DOHH2 (cell line): ENCODE measurements around the gene P3H2.

Experiments used
- H3F3A ChIP-seq: fragments of 200-600 bp; sonication (generic), shearing (Covaris generic); 2 replicates; pipeline ENCODE4 v1.6.0; 2016; ENCODE audit warnings: antibody characterized with exemption, mild to moderate bottlenecking; ENCODE audit not compliant: control insufficient read depth, insufficient read depth
- H3K27ac ChIP-seq: fragments of 200-600 bp; sonication (generic); 2 replicates; pipeline ENCODE4 v1.5.1; 2014; ENCODE audit warnings: low read depth, mild to moderate bottlenecking, low read length, moderate library complexity
- H3K27me3 ChIP-seq: fragments of 200-600 bp; sonication (generic); 2 replicates; pipeline ENCODE4 v1.6.1; 2014; ENCODE audit warnings: mild to moderate bottlenecking, low read length, mixed read lengths; ENCODE audit not compliant: control insufficient read depth
- H3K36me3 ChIP-seq: fragments of 200-600 bp; sonication (generic); 2 replicates; pipeline ENCODE4 v1.6.1; 2014; ENCODE audit warnings: mild to moderate bottlenecking, low read length, moderate library complexity, mixed read lengths; ENCODE audit not compliant: control insufficient read depth
- H3K4me1 ChIP-seq: fragments of 200-600 bp; sonication (generic); 2 replicates; pipeline ENCODE4 v1.6.1; 2014; ENCODE audit warnings: mild to moderate bottlenecking, low read length, mixed read lengths; ENCODE audit not compliant: control insufficient read depth
- H3K4me2 ChIP-seq: fragments of 200-600 bp; sonication (generic); 2 replicates; pipeline ENCODE4 v1.6.0; 2014; ENCODE audit warnings: mild to moderate bottlenecking, low read length, moderate library complexity
- H3K4me3 ChIP-seq: fragments of 200-600 bp; sonication (generic); 2 replicates; pipeline ENCODE4 v1.5.1; 2014; ENCODE audit warnings: mild to moderate bottlenecking, low read length, mixed read lengths
- H3K79me2 ChIP-seq: fragments of 200-600 bp; sonication (generic); 2 replicates; pipeline ENCODE4 v1.6.1; 2014; ENCODE audit warnings: mild to moderate bottlenecking, low read length, mixed read lengths; ENCODE audit not compliant: control insufficient read depth
- H3K9me2 ChIP-seq: fragments of 200-600 bp; sonication (generic); replicated peaks from 2 replicates; pipeline ENCODE4 v1.6.1; 2014; ENCODE audit warnings: mild to moderate bottlenecking, low read length, mixed read lengths; ENCODE audit not compliant: control insufficient read depth
- H3K9me3 ChIP-seq: fragments of 200-600 bp; sonication (generic); 2 replicates; pipeline ENCODE4 v1.6.1; 2014; ENCODE audit warnings: antibody characterized with exemption, low read length, mixed read lengths; ENCODE audit not compliant: control insufficient read depth, insufficient read depth
- H4K20me1 ChIP-seq: fragments of 200-600 bp; sonication (generic); 2 replicates; pipeline ENCODE4 v1.6.0; 2014; ENCODE audit warnings: low read depth, mild to moderate bottlenecking, antibody characterized with exemption, low read length, moderate library complexity; ENCODE audit not compliant: control insufficient read depth, insufficient read depth
- CTCF ChIP-seq: fragments of 200-600 bp; sonication (generic); IDR thresholded peaks from one replicate; pipeline ENCODE4 v1.5.1; 2014; ENCODE audit warnings: antibody characterized with exemption, mild to moderate bottlenecking, low read depth, low read length; ENCODE audit not compliant: poor library complexity, severe bottlenecking
- EZH2phosphoT487 ChIP-seq: fragments of 200-600 bp; sonication (generic); IDR thresholded peaks from 2 replicates; pipeline ENCODE4 v1.6.1; 2017; ENCODE audit warnings: borderline replicate concordance, mild to moderate bottlenecking, antibody characterized with exemption, low read length, moderate library complexity, mixed read lengths

P3H2 gene

GRCh38 chr3:190122198-190122771, 1.6 kb upstream of the P3H2 start:
- Histone ChIP-seq H3K4me1 (no peaks in the 10 kb centered on the region), H3F3A (no peaks in the 10 kb centered on the region), H3K9me2 (no peaks in the 10 kb centered on the region), H3K4me3 (no peak overlapping the region), H3K79me2 (no peaks in the 10 kb centered on the region), H3K27ac (no peak overlapping the region), H3K27me3 (no peaks in the 10 kb centered on the region), H4K20me1 (no peaks in the 10 kb centered on the region), H3K9me3 (no peaks in the 10 kb centered on the region), H3K36me3 (no peaks in the 10 kb centered on the region), H3K4me2 (no peak overlapping the region)
- TF ChIP-seq EZH2phosphoT487: no peak
- no peak for TF ChIP-seq CTCF

GRCh38 chr3:190121383-190121782, 686 bp upstream of the P3H2 start:
- TF ChIP-seq EZH2phosphoT487: no peak
- TF ChIP-seq CTCF: no peak
- no peaks in the 10 kb centered on the region for H3K9me2 ChIP-seq
- H3K4me1 ChIP-seq: no peaks in the 10 kb centered on the region
- no peaks in the 10 kb centered on the region for H3K79me2 ChIP-seq
- no peak overlapping the region for H3K4me2 ChIP-seq
- no peaks in the 10 kb centered on the region for H3K36me3 ChIP-seq
- H4K20me1 ChIP-seq: no peaks in the 10 kb centered on the region
- H3K4me3 ChIP-seq: no peak overlapping the region
- H3F3A ChIP-seq: no peaks in the 10 kb centered on the region
- no peaks in the 10 kb centered on the region for H3K27me3 ChIP-seq
- no peak overlapping the region for H3K27ac ChIP-seq
- no peaks in the 10 kb centered on the region for H3K9me3 ChIP-seq

- H3K9me3 ChIP-seq: no peaks in the 10 kb centered on the region
- H3K27me3 ChIP-seq: no peaks in the 10 kb centered on the region
- H3K4me1 ChIP-seq: no peaks in the 10 kb centered on the region
- H3K4me3 ChIP-seq: no peak overlapping the region
- no peak overlapping the region for H3K4me2 ChIP-seq
- H3K27ac ChIP-seq: no peak overlapping the region
- no peaks in the 10 kb centered on the region for H3K36me3 ChIP-seq
- H3K79me2 ChIP-seq: no peaks in the 10 kb centered on the region
- TF ChIP-seq CTCF (no peak), EZH2phosphoT487 (no peak)
- no peaks in the 10 kb centered on the region for H4K20me1 ChIP-seq
- H3K9me2 ChIP-seq: no peaks in the 10 kb centered on the region
- no peaks in the 10 kb centered on the region for H3F3A ChIP-seq
Observed at GRCh38 chr3:190121061-190121377, 322 bp upstream of the P3H2 start.
